HFFc6 (cell line): ENCODE results near the gene EPS15. TPM values are rescaled to one million over a fixed set of nuclear protein-coding genes. Genes with fewer than 3 reads are reported as not detected.
"Not testable (repeated sequence)": the region's sequence is repeated elsewhere in the genome, so short reads cannot be mapped to it uniquely, and the experiment has no call there.

Experiments used
- DNase-seq: peaks from one replicate; pipeline ENCODE4 v3.0.0-alpha.2; 2018
- H3K27ac Mint-ChIP-seq: 2 replicates; pipeline ENCODE4 v1.8.0; 2020; ENCODE audit warnings: mild to moderate bottlenecking, mixed read lengths
- H3K27me3 Mint-ChIP-seq: 2 replicates; pipeline ENCODE4 v1.8.0; 2021; ENCODE audit warnings: mild to moderate bottlenecking, moderate library complexity, mixed read lengths; ENCODE audit not compliant: insufficient read depth
- H3K36me3 Mint-ChIP-seq: 2 replicates; pipeline ENCODE4 v1.8.0; 2021; ENCODE audit warnings: low read depth, mixed read lengths
- H3K4me1 Mint-ChIP-seq: 2 replicates; pipeline ENCODE4 v1.8.0; 2020; ENCODE audit warnings: low read depth, mixed read lengths
- H3K4me3 Mint-ChIP-seq: 2 replicates; pipeline ENCODE4 v1.8.0; 2020; ENCODE audit warnings: mild to moderate bottlenecking, moderate library complexity, mixed read lengths
- H3K9me3 Mint-ChIP-seq: 2 replicates; pipeline ENCODE4 v1.8.0; 2020; ENCODE audit warnings: mild to moderate bottlenecking, mixed read lengths
- total RNA-seq, 6 experiments: library from RNA; stranded (reverse); fragmentation: NEBNext Ultra II Directional; extraction: Animal tissue kit (Norgen Biotek cat#: 25700); gene quantifications; 2 replicates in 1 of 6; 3 replicates in 5 of 6; pipeline ENCODE4 v1.2.3, GENCODE V29; 2021
- TF ChIP-seq, protein P1 (sequence below): fragments of 200-600 bp; sonication (generic); IDR thresholded peaks from 2 replicates; pipeline ENCODE4 v1.5.0; 2021; ENCODE audit warnings: antibody characterized with exemption, mild to moderate bottlenecking

Gene EPS15
- total RNA-seq, 6 experiments from 2014 or later: 45.2 to 55.7 (median 49.6) TPM

DNA sequence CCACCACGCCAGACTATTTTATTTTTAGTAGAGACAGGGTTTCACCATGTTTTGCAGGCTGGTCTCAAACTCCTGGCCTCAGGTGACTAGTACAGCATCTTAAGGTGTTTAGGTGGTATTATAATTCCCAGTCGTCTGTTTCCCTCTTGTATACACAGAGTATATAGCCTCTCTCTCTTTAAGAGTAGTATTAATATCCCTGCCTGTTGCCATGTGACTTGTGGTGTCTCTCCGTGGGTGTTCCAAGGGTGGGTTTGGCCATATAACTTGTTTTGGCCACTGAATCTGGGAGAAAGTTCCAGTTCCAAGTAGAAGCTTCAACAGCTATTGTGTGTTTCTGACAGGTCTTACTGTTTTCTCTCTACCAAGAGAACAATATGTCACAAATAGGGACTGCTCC lies 29.6 kb downstream of the EPS15 start:
- Mint-ChIP-seq H3K27ac (no peak overlapping the region), H3K4me3 (no peak overlapping the region), H3K36me3 (peaks cover 6% of the 10 kb centered on the region), H3K27me3 (no peaks in the 10 kb centered on the region), H3K4me1 (peaks cover 29% of the 10 kb centered on the region), H3K9me3 (no peaks in the 10 kb centered on the region)
- TF ChIP-seq, protein P1, sequence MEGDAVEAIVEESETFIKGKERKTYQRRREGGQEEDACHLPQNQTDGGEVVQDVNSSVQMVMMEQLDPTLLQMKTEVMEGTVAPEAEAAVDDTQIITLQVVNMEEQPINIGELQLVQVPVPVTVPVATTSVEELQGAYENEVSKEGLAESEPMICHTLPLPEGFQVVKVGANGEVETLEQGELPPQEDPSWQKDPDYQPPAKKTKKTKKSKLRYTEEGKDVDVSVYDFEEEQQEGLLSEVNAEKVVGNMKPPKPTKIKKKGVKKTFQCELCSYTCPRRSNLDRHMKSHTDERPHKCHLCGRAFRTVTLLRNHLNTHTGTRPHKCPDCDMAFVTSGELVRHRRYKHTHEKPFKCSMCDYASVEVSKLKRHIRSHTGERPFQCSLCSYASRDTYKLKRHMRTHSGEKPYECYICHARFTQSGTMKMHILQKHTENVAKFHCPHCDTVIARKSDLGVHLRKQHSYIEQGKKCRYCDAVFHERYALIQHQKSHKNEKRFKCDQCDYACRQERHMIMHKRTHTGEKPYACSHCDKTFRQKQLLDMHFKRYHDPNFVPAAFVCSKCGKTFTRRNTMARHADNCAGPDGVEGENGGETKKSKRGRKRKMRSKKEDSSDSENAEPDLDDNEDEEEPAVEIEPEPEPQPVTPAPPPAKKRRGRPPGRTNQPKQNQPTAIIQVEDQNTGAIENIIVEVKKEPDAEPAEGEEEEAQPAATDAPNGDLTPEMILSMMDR: no peak
- DNase-seq: no peak

- Mint-ChIP-seq H3K9me3 (no peaks in the 10 kb centered on the region), H3K4me3 (no peak overlapping the region), H3K27me3 (no peaks in the 10 kb centered on the region), H3K36me3 (no peaks in the 10 kb centered on the region), H3K27ac (no peak overlapping the region), H3K4me1 (peaks cover 24% of the 10 kb centered on the region)
- DNase-seq: no peak
- TF ChIP-seq, protein P1: no peak
Observed at GRCh38 chr1:51488372-51489050, 30.6 kb downstream of the EPS15 start.

DNA sequence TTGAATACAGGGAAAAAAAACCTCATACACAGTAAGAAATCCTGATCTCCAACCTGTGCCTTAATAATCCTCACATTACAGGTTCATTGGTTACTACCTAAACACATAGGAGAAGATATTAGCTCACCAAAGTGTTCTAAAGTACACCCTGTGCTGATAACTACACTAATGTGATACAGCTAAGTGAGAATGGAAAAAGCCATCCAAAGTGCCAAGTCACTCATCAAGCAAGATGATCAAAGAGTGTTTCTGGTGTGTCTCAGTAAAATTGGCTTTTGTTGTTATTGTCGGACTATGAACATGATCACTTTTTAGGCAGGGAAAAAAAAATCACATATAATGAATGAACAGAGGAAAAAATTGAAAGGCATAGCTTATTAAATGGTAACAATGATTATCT lies 31.4 kb downstream of the EPS15 start:
- Mint-ChIP-seq H3K27me3 (no peaks in the 10 kb centered on the region), H3K27ac (no peak overlapping the region), H3K9me3 (no peaks in the 10 kb centered on the region), H3K36me3 (no peaks in the 10 kb centered on the region), H3K4me3 (no peak overlapping the region), H3K4me1 (peaks cover 29% of the 10 kb centered on the region)
- DNase-seq: no peak
- TF ChIP-seq, protein P1: no peak

DNA sequence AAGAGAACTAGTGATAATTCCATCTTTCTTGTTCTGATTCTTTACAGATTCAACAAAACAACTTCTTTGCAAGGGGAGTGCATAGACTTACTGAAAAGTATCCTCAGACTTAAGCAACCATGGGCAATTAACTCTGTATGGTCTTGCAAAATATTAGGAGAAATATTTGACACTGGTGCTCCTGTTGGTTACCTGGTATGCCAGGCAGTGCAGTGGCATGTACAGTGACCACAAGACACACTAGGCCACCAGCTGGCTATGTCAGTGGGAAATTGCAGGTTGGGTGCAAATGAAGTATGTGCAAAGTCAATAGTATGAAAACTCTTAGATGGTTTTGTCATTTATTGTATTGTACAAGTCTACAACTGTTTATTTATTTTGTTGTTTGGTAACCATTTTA lies 34.5 kb downstream of the EPS15 start:
- peaks cover 2% of the 10 kb centered on the region; the same call in 1 of the 2 replicates for H3K27me3 Mint-ChIP-seq

DNA sequence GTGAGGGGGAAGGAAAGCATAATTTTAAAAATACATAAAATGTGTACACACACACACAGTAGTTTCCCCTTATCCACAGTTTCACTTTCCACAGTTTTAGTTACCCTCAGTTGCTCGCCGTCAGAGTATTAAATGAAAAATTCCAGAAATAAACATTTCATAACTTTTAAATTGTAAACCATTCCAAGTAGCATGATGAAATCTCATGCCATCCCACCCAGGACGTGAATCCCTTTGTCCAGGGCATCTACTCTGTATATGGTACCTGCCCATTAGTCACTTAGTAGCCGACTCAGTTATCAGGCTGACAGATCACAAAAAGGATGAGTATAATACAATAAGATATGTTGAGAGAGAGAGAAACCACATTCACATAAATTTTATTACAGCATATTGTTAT lies 36.2 kb downstream of the EPS15 start:
- Mint-ChIP-seq H3K27me3 (peaks cover 2% of the 10 kb centered on the region; the same call in 1 of the 2 replicates), H3K4me1 (peaks cover 20% of the 10 kb centered on the region; the same call in 1 of the 2 replicates), H3K4me3 (no peak overlapping the region), H3K27ac (no peak overlapping the region), H3K36me3 (peaks cover 24% of the 10 kb centered on the region), H3K9me3 (peaks cover 5% of the 10 kb centered on the region; the same call in 1 of the 2 replicates)
- no peak for DNase-seq
- TF ChIP-seq, protein P1: no peak

More for the DNA sequence above, 34.5 kb downstream of the EPS15 start:
- TF ChIP-seq, protein P1: no peak
- no peak overlapping the region for H3K4me3 Mint-ChIP-seq
- no peaks in the 10 kb centered on the region for H3K9me3 Mint-ChIP-seq
- H3K4me1 Mint-ChIP-seq: peaks cover 26% of the 10 kb centered on the region
- H3K27ac Mint-ChIP-seq: peak overlapping the region; percentile 36; the same call in 1 of the 2 replicates
- peaks cover 13% of the 10 kb centered on the region for H3K36me3 Mint-ChIP-seq
- DNase-seq: peak; percentile 16

GRCh38 chr1:51474832-51475620 lies 44.0 kb downstream of the EPS15 start:
- DNase-seq, H3K27ac Mint-ChIP-seq, H3K4me1 Mint-ChIP-seq, H3K4me3 Mint-ChIP-seq, H3K9me3 Mint-ChIP-seq, H3K27me3 Mint-ChIP-seq: not testable (repeated sequence)
- H3K36me3 Mint-ChIP-seq: peaks cover 52% of the 10 kb centered on the region
